Fibroblast of lung (primary cell): ENCODE measurements around the gene ALPP. TPM values are rescaled to one million over a fixed set of nuclear protein-coding genes. Genes with fewer than 3 reads are reported as not detected.
"Not testable (repeated sequence)": the region's sequence is repeated elsewhere in the genome, so short reads cannot be mapped to it uniquely, and the experiment has no call there.

Experiments used
- DNase-seq, 2 donors: peaks; one replicate each; pipeline versions ENCODE4 v3.0.0 to v3.0.0-alpha.2; 2010; ENCODE audit warnings: low read depth in 2 of 2
- H2AFZ ChIP-seq: 2 replicates; pipeline ENCODE4 v1.5.1; 2012; ENCODE audit warnings: low read length, control low read depth, inconsistent platforms
- H3K27ac ChIP-seq: 2 replicates; pipeline ENCODE4 v1.5.1; 2011; ENCODE audit warnings: low read length, control low read depth; ENCODE audit not compliant: insufficient read depth
- H3K27me3 ChIP-seq: 2 replicates; pipeline ENCODE4 v1.5.1; 2011; ENCODE audit warnings: mild to moderate bottlenecking, low read length; ENCODE audit not compliant: control insufficient read depth, insufficient read depth
- H3K36me3 ChIP-seq: 2 replicates; pipeline ENCODE4 v1.5.1; 2011; ENCODE audit warnings: low read length; ENCODE audit not compliant: control insufficient read depth, insufficient read depth
- H3K4me1 ChIP-seq: 2 replicates; pipeline ENCODE4 v1.5.1; 2011; ENCODE audit warnings: low read length; ENCODE audit not compliant: control insufficient read depth, insufficient read depth; ENCODE audit errors: extremely low read depth
- H3K4me2 ChIP-seq: 2 replicates; pipeline ENCODE4 v1.5.1; 2011; ENCODE audit warnings: low read length, control low read depth; ENCODE audit not compliant: insufficient read depth; ENCODE audit errors: extremely low read depth
- H3K4me3 ChIP-seq, 4 experiments: fragments of 200-600 bp in 1 of 4; sonication (generic) in 1 of 4; replicated peaks in 1 of 4; 2 replicates each; pipeline ENCODE4 v1.5.1; 2011 to 2016; ENCODE audit warnings: low read length in 4 of 4, low read depth in 3 of 4, mild to moderate bottlenecking in 3 of 4, control low read depth in 2 of 4, inconsistent platforms in 1 of 4, mixed read lengths in 1 of 4; ENCODE audit not compliant: insufficient read depth in 1 of 4; ENCODE audit errors: control extremely low read depth in 1 of 4
- H3K79me2 ChIP-seq: 2 replicates; pipeline ENCODE4 v1.5.1; 2012; ENCODE audit warnings: mild to moderate bottlenecking, low read length, inconsistent platforms; ENCODE audit not compliant: control insufficient read depth, insufficient read depth
- H3K9ac ChIP-seq: 2 replicates; pipeline ENCODE4 v1.5.1; 2011; ENCODE audit warnings: mild to moderate bottlenecking, low read length, control low read depth; ENCODE audit not compliant: insufficient read depth
- H3K9me3 ChIP-seq: 2 replicates; pipeline ENCODE4 v1.5.1; 2012; ENCODE audit warnings: low read depth, low read length; ENCODE audit not compliant: control insufficient read depth, insufficient read depth
- H4K20me1 ChIP-seq: 2 replicates; pipeline ENCODE4 v1.5.1; 2011; ENCODE audit warnings: low read length; ENCODE audit not compliant: control insufficient read depth, insufficient read depth; ENCODE audit errors: extremely low read depth
- CTCF ChIP-seq, 2 donors: IDR thresholded peaks in 1 of 2; conservative IDR thresholded peaks in 1 of 2; 1 replicate in 1 of 2; 2 replicates in 1 of 2; pipeline ENCODE4 v1.5.1; 2011 to 2012; ENCODE audit warnings: low read length in 2 of 2, control low read depth in 1 of 2, inconsistent platforms in 1 of 2, low read depth in 1 of 2, mild to moderate bottlenecking in 1 of 2
- EZH2 ChIP-seq: IDR thresholded peaks from 2 replicates; pipeline ENCODE4 v1.5.1; 2012; ENCODE audit warnings: low read length, control low read depth, mild to moderate bottlenecking; ENCODE audit errors: missing control alignments
- polyA plus RNA-seq, 2 donors: library from polyadenylated mRNA; depleted of rRNA in 1 of 2; stranded (reverse) in 1 of 2; unstranded in 1 of 2; fragments of >200 nt; gene quantifications; 2 replicates each; pipeline ENCODE4 v1.2.1, GENCODE V29; 2011 to 2012; ENCODE audit warnings: missing spikeins in 1 of 2
- total RNA-seq: library from RNA; depleted of rRNA; stranded (reverse); fragments of >200 nt; gene quantifications from 2 replicates; pipeline ENCODE4 v1.2.1, GENCODE V29; 2014

Gene ALPP
- total and polyA plus RNA-seq, 2 donors (not counting 1 experiment from before 2014, with no cell fraction given), result not detected

GRCh38 chr2:232367591-232368233 lies 10.8 kb upstream of the ALPP start:
- Histone ChIP-seq H3K4me3 (no peak overlapping the region), H4K20me1 (no peaks in the 10 kb centered on the region), H3K36me3 (no peaks in the 10 kb centered on the region), H3K27me3 (no peaks in the 10 kb centered on the region), H3K9ac (no peak overlapping the region), H3K4me1 (no peaks in the 10 kb centered on the region), H2AFZ (no peak overlapping the region), H3K4me2 (no peak overlapping the region), H3K9me3 (no peaks in the 10 kb centered on the region), H3K27ac (no peak overlapping the region), H3K79me2 (no peaks in the 10 kb centered on the region)
- no peak for DNase-seq
- TF ChIP-seq EZH2 (no peak), CTCF (conservative IDR thresholded peaks at IDR 0.05 in 1 of 2, IDR thresholded peaks at IDR 0.05 in 1 of 2; ENCODE audit: low read depth in 1 of 2, low read length in 2 of 2) (no peak)

- no peak overlapping the region for H3K9ac ChIP-seq
- no peak for DNase-seq
- no peak overlapping the region for H3K4me2 ChIP-seq
- H2AFZ ChIP-seq, result no peak overlapping the region
- TF ChIP-seq CTCF (conservative IDR thresholded peaks at IDR 0.05 in 1 of 2, IDR thresholded peaks at IDR 0.05 in 1 of 2; ENCODE audit: low read depth in 1 of 2, low read length in 2 of 2) (no peak), EZH2 (no peak)
- no peak overlapping the region for H3K4me3 ChIP-seq
- H3K27me3 ChIP-seq, result no peaks in the 10 kb centered on the region
- H3K79me2 ChIP-seq, result no peaks in the 10 kb centered on the region
- H3K27ac ChIP-seq, result no peak overlapping the region
- H3K4me1 ChIP-seq, result no peaks in the 10 kb centered on the region
- no peaks in the 10 kb centered on the region for H3K9me3 ChIP-seq
- H3K36me3 ChIP-seq, result no peaks in the 10 kb centered on the region
- no peaks in the 10 kb centered on the region for H4K20me1 ChIP-seq
Observed at GRCh38 chr2:232368311-232368731, 10.2 kb upstream of the ALPP start.

GRCh38 chr2:232369126-232369951 lies 9.2 kb upstream of the ALPP start:
- H3K79me2 ChIP-seq, result no peaks in the 10 kb centered on the region
- H3K4me3 ChIP-seq, result no peak overlapping the region
- H2AFZ ChIP-seq, result no peak overlapping the region
- H3K4me2 ChIP-seq, result no peak overlapping the region
- H3K9me3 ChIP-seq, result no peaks in the 10 kb centered on the region
- no peak overlapping the region for H3K9ac ChIP-seq
- H3K36me3 ChIP-seq, result no peaks in the 10 kb centered on the region
- no peaks in the 10 kb centered on the region for H3K27me3 ChIP-seq
- H4K20me1 ChIP-seq, result no peaks in the 10 kb centered on the region
- TF ChIP-seq CTCF (conservative IDR thresholded peaks at IDR 0.05 in 1 of 2, IDR thresholded peaks at IDR 0.05 in 1 of 2; ENCODE audit: low read depth in 1 of 2, low read length in 2 of 2), result no peak
- TF ChIP-seq EZH2, result no peak
- DNase-seq, result no peak
- no peak overlapping the region for H3K27ac ChIP-seq
- no peaks in the 10 kb centered on the region for H3K4me1 ChIP-seq

DNA sequence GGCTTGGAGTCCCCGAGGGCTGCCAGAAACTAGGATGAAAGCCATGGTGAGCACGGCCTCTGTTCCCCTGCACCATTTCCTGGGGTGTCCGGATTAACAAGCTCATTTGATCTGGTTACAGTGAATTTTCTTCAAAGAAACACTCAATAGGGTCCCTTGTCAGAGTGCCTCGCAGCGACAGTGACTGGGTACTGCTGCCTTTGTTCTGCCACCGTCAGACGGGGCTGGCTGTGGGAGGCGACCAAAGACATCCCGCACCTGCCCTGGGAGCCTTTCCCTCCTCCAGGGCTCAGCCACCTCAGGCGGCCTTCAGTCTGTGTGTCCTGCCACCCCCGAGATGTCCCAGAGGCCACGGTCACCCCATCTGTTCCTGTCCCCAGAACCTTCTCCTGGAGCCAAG lies 8.5 kb upstream of the ALPP start:
- not testable (repeated sequence) for H3K4me2 ChIP-seq, H3K9ac ChIP-seq, H3K4me1 ChIP-seq, H3K79me2 ChIP-seq, H3K36me3 ChIP-seq, H4K20me1 ChIP-seq, H3K4me3 ChIP-seq, H3K9me3 ChIP-seq, DNase-seq, H3K27me3 ChIP-seq, H2AFZ ChIP-seq, H3K27ac ChIP-seq
